Astrocyte of the spinal cord (primary cell): Measurements from ENCODE around the gene HSPG2.
A peak's percentile ranks its signal among the peaks of the same experiment; 100 is the strongest.
"Not testable (repeated sequence)": the region's sequence is repeated elsewhere in the genome, so short reads cannot be mapped to it uniquely, and the experiment has no call there.

ENCODE experiments used
- DNase-seq: peaks from one replicate; pipeline ENCODE4 v3.0.0; 2011; ENCODE audit warnings: low read depth, low spot score
- H3K4me3 ChIP-seq: 2 replicates; pipeline ENCODE4 v1.5.1; 2011; ENCODE audit warnings: low read depth, mild to moderate bottlenecking, low read length, moderate library complexity
- CTCF ChIP-seq: IDR thresholded peaks from 2 replicates; pipeline ENCODE4 v1.5.1; 2012; ENCODE audit warnings: low read depth, mild to moderate bottlenecking, low read length, inconsistent platforms
- in situ Hi-C: cut with HindIII; loops from 2 replicates; pipeline ENCODE4 v1.10.0; 2017; ENCODE audit warnings: low sequenced_read_pairs

HSPG2 gene

DNA sequence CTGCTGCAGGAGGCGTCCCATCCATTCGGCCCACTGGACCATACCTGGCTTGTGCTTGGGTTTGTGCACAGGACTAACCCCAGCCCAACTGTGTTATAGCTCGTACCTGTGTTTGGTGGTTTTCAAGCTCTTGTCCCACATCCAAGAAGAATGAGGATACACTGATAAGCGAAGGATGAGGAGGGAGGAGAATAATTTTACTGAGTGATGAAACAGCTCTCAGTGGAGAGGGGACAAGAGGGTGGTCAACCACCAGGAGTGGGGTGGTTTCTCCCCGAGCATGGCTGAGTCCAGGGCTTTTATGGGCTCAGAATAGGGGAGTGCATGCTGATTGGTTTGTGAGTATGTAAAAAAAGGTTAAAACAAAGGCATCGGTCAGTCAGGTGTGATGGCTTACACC is 142.0 kb downstream of the HSPG2 start:
- no peak for DNase-seq
- no peak overlapping the region for H3K4me3 ChIP-seq
- TF ChIP-seq CTCF = no peak
- in situ Hi-C loops = no loop called here

DNA sequence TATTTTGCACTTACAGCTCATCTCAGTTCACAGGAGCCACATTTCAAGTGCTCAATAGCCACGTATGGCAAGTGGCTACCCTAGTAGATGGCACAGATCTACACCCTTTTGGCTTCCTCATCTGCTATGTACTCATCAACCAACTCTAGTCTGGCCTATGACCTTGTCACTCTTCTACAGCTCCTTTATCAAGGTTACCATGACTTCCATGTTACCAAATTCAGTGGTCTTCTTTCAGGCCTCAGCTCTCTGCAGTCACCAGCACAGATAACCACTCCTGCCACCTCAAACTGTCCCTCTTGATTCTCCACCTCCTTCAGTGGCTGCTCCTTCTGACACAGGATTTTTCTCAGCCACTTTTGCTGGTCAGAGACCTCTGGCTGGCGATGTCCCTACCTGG is 142.5 kb downstream of the HSPG2 start:
- in situ Hi-C loops = no loop called here
- TF ChIP-seq CTCF = no peak
- no peak overlapping the region for H3K4me3 ChIP-seq
- DNase-seq = no peak

- no peak for TF ChIP-seq CTCF
- no peak for DNase-seq
- in situ Hi-C loops = no loop called here
- no peak overlapping the region for H3K4me3 ChIP-seq
Observed at GRCh38 chr1:21793104-21793503, 144.0 kb downstream of the HSPG2 start.

DNA sequence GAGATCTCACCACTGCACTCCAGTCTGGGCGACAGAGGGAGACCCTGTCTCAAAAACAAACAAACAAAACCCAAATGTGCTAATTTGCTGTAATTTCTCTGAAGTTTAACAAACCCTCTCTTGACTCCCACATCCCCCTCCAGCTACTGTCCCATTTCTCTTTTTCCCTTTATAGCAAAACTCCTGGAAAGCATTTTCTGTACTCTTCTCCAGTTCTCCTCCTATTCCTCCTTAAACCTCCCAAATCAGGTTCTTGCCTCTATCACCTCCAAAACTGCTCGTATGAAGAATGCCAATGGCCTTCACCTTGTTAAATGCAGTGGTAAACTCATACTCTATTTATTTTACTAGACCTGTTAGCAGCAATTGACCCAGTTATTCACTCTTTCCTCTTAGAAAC is 150.5 kb downstream of the HSPG2 start:
- no peak for DNase-seq
- in situ Hi-C loops = no loop called here
- no peak overlapping the region for H3K4me3 ChIP-seq
- no peak for TF ChIP-seq CTCF

GRCh38 chr1:21785764-21786163 is 151.3 kb downstream of the HSPG2 start:
- DNase-seq, in situ Hi-C loops, H3K4me3 ChIP-seq: not testable (repeated sequence)

- DNase-seq = peak; percentile 96
- in situ Hi-C loops = no loop called here
Observed at GRCh38 chr1:21783679-21784603, 153.2 kb downstream of the HSPG2 start.

More at GRCh38 chr1:21783679-21784603, 153.2 kb downstream of the HSPG2 start:
- no peak for TF ChIP-seq CTCF
- H3K4me3 ChIP-seq = peak overlapping the region; percentile 93
